22Rv1 (cell line): ENCODE data around the gene OGA.

Source experiments
- ZFX ChIP-seq: fragments of 450-650 bp; IDR thresholded peaks from 2 replicates; pipeline ENCODE4 v1.6.1; 2017; ENCODE audit warnings: antibody characterized with exemption, borderline replicate concordance
- TF ChIP-seq, protein P1 (sequence below): fragments of 450-650 bp; IDR thresholded peaks from 2 replicates; pipeline ENCODE4 v1.5.1; 2017; ENCODE audit warnings: mild to moderate bottlenecking

DNA sequence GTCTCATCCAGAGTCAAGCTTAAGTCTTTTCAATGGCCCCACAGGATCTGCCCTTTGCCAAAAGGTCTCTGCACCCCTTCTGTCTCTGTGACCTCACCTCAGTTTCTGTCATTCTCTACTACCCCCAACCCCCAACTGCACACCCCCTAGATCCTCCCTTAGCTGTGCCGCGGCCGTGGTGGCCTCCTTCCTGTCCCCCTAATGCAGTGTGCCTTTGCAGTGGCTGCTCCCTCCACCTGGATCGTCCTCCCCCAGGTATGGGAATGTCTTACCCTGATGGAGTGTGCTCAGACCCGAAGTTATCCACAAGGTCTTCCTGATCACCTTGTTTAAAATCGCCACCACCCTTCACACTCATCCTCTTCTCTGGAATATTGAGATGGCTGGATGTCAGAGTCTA, 51.9 kb downstream of the OGA start:
- TF ChIP-seq, protein P1, sequence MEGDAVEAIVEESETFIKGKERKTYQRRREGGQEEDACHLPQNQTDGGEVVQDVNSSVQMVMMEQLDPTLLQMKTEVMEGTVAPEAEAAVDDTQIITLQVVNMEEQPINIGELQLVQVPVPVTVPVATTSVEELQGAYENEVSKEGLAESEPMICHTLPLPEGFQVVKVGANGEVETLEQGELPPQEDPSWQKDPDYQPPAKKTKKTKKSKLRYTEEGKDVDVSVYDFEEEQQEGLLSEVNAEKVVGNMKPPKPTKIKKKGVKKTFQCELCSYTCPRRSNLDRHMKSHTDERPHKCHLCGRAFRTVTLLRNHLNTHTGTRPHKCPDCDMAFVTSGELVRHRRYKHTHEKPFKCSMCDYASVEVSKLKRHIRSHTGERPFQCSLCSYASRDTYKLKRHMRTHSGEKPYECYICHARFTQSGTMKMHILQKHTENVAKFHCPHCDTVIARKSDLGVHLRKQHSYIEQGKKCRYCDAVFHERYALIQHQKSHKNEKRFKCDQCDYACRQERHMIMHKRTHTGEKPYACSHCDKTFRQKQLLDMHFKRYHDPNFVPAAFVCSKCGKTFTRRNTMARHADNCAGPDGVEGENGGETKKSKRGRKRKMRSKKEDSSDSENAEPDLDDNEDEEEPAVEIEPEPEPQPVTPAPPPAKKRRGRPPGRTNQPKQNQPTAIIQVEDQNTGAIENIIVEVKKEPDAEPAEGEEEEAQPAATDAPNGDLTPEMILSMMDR: no peak
- no peak for TF ChIP-seq ZFX
